Peyer's patch (tissue), 4 donors: ENCODE results near the gene CHMP1A.

ENCODE experiments used
- POLR2A ChIP-seq, 2 donors: fragments of 450-650 bp; IDR thresholded peaks; one replicate each; pipeline ENCODE4 v1.5.1; 2017; ENCODE audit warnings: antibody characterized with exemption in 2 of 2, mild to moderate bottlenecking in 2 of 2, moderate library complexity in 2 of 2
- TF ChIP-seq, protein P1 (sequence below), 6 experiments: fragments of 450-650 bp in 4 of 6; fragments of 200-600 bp in 2 of 6; sonication (generic) in 1 of 6; IDR thresholded peaks; one replicate each; pipeline ENCODE4 v1.5.1; 2017 to 2019; ENCODE audit warnings: antibody characterized with exemption in 6 of 6, mild to moderate bottlenecking in 3 of 6, moderate library complexity in 1 of 6

DNA sequence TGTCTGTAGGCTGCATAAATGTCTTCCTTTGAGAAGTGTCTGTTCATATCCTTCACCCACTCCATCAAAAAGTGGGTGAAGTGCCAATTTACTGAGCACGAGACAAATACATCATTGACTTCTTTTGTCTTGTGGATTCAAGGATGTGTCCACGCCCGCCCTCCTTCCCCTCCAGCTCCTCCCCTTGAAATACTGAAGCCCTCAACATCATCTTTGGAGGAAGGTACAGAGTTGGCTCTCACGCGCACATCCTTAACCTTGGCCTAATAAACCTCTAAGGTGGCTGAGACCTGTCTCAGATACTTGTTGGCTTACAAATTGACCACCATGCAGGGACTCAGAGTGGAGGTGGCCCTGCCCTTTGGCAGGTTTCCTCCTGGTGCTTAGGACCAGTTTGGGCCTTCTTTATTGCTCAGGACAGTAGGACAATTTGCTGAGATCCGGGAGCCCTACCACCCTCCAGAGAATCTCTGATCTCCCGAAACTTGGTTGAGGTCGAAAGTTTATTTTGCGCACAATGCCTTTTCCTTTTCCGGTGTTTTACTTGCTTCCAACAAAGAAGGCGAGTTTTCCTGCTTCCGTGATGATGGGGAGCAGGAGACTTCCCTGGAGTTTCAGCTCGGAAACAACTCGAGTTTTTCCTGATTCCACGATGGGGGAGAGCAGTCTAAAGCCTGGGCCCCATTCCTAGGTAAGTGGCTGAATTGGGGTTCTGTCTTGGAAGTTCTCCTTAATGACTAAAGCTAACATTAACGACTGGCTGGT, 14.9 kb upstream of the CHMP1A start:
- TF ChIP-seq, protein P1, sequence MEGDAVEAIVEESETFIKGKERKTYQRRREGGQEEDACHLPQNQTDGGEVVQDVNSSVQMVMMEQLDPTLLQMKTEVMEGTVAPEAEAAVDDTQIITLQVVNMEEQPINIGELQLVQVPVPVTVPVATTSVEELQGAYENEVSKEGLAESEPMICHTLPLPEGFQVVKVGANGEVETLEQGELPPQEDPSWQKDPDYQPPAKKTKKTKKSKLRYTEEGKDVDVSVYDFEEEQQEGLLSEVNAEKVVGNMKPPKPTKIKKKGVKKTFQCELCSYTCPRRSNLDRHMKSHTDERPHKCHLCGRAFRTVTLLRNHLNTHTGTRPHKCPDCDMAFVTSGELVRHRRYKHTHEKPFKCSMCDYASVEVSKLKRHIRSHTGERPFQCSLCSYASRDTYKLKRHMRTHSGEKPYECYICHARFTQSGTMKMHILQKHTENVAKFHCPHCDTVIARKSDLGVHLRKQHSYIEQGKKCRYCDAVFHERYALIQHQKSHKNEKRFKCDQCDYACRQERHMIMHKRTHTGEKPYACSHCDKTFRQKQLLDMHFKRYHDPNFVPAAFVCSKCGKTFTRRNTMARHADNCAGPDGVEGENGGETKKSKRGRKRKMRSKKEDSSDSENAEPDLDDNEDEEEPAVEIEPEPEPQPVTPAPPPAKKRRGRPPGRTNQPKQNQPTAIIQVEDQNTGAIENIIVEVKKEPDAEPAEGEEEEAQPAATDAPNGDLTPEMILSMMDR (IDR thresholded peaks at IDR 0.05), result no peak
- no peak for TF ChIP-seq POLR2A (IDR thresholded peaks at IDR 0.05)
